Measurements from ENCODE around the gene RAPGEF5. TPM values are rescaled to one million over a fixed set of nuclear protein-coding genes. Genes with fewer than 3 reads are reported as not detected.
A peak's percentile ranks its signal among the peaks of the same experiment; 100 is the strongest.

The RAPGEF5 gene
- total RNA-seq, 1 experiment from 2014 or later, result 0.84 TPM

DNA sequence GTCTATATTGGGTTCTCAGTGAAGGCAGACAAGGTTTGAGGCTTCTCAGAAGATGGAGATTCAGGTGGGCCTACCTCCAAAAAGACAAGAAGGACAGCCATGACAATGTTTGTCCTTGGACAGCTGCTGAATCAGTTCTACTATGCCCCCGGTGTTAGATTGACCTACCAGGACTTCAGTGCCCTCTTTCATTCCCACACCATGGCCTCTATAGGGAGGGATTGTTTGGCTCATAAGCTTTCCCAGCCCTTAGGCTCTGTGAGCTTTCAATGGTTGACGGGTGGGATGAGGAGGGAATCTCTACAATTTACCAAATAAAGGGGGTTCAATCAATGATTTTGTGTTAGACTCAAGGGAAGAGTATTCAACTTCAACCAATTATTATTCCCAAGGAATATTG, 23.4 kb upstream of the RAPGEF5 start:
- no peak for DNase-seq (ENCODE audit: low read depth)

- DNase-seq (ENCODE audit: low read depth), result no peak
These were observed 21.4 kb upstream of the RAPGEF5 start for GRCh38 chr7:22378199-22378980.

GRCh38 chr7:22377703-22378102, 20.7 kb upstream of the RAPGEF5 start:
- no peak for DNase-seq (ENCODE audit: low read depth)

DNA sequence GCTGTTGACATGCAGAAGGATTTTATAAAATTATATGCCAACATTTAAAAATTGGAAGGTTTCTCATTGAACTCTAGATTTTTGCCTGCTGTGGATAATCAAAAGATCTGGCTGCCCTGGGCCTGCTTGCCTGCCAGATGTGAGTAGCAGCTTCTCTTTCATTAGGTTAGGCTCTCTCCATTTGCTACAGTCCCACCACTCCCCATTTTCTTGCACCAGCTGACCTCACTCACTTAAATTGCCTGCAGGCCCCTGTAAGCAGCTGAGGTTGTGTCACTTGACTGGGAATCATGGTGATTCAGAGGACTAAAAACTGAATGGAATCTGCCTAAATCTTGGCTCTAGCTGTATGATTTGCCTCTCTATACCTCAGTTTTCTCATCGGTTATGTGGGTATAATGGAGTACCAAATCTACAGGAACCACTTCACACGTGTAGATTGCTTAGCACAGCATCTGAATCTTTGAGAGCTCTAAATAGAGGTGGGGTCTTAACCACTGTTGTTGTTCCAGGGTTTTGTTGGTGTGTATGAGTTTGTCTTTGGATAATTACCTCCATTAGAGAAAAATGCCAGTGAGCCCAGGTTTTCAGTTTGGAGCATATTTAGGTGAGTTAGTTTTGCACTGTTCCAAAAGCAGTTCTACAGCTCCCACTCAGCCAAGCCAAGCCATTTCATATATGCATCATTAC, 18.6 kb upstream of the RAPGEF5 start:
- no peak for DNase-seq (ENCODE audit: low read depth)

GRCh38 chr7:22373911-22374310, 17.0 kb upstream of the RAPGEF5 start:
- DNase-seq (ENCODE audit: low read depth), result no peak

DNA sequence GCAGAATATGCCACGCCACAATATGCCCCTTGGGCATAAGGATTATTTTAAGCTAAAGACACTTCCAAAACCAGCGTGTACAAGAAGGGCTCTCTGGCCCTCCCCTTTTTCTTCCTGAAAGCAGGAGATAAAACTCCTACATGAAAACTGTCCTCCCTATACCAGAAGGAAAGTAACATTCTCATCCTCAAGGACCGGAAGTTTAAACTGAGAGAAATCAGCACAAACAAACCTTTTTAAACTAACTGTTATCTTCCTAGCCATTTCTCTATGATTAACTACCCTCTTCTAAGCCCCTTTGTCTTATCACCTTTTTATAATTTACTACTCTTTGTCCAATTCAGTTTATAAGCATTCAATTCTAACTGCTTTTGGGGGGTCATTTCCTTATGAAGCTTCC, 16.4 kb upstream of the RAPGEF5 start:
- no peak for DNase-seq (ENCODE audit: low read depth)

DNA sequence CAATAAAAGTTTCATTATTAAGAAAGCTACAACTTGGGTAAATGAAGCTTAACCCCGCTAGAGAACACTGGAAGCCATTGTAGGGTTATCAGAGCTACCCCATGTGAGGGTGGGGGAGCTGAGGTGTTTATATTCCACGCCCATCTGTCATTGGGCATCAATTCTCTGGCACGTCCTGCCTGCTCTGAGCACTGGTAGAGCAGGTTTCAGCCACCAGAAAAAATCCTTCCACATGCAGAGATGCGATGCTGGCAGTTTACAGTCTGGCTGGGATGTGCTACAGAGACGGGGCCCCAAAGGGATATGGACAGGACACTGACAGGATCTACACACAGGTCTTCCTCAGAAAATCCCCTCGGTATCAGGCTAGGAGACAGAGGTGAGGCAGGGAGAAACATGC, 15.9 kb upstream of the RAPGEF5 start:
- no peak for DNase-seq (ENCODE audit: low read depth)

DNA sequence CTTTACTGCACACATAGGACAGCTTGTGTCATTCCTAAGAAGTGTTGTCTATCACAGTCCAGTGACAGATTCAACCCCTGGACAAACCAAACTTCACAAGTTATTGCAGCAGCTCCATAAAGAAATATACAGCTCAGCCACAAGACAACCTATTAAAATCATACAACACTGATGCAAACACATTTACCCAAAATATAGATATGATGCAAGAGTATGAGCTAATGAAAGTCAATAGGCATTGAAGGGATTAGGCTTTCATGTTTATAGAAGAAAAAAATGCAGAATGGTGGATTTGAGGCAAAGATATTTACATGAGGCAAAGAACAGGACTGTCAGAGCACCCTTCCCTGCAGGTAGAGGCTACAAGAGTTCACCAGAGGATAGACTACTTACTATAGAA, 14.9 kb upstream of the RAPGEF5 start:
- no peak for DNase-seq (ENCODE audit: low read depth)

- DNase-seq (ENCODE audit: low read depth), result no peak
These were observed 7.9 kb upstream of the RAPGEF5 start for GRCh38 chr7:22364900-22365299.

- DNase-seq (ENCODE audit: low read depth), result no peak
These were observed 6.9 kb upstream of the RAPGEF5 start for GRCh38 chr7:22363756-22364422.

DNA sequence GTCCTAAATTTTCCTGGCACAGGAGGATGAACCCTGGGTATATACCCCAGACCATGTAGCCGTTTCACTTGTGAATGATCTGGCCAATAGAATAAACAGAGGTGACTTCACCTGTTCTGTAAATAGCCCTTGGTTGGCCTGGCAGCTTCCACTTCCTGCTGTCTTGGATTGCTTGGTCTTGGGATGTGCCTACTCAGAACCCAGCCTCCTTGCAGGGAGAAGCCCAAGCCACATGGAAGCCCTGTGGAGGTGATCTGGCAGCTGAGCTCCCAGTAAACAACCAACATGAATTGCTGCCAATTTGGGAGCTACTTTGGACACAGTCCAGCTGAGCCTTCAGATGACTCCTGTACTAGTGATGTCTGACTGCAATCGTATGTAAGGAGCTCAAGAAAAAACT, 4.8 kb upstream of the RAPGEF5 start:
- DNase-seq (ENCODE audit: low read depth), result peak; percentile 56

GRCh38 chr7:22361320-22361719, 4.4 kb upstream of the RAPGEF5 start:
- no peak for DNase-seq (ENCODE audit: low read depth)

GRCh38 chr7:22358820-22359697, 2.1 kb upstream of the RAPGEF5 start:
- DNase-seq (ENCODE audit: low read depth), result no peak

GRCh38 chr7:22357311-22358175, 589 bp upstream of the RAPGEF5 start:
- DNase-seq (ENCODE audit: low read depth), result peak; percentile 37

GRCh38 chr7:22356010-22356691, 803 bp downstream of the RAPGEF5 start:
- DNase-seq (ENCODE audit: low read depth), result no peak

- DNase-seq (ENCODE audit: low read depth), result no peak
These were observed 1.3 kb downstream of the RAPGEF5 start for GRCh38 chr7:22355620-22356009.

GRCh38 chr7:22354462-22354861, 2.5 kb downstream of the RAPGEF5 start:
- DNase-seq (ENCODE audit: low read depth), result no peak

DNA sequence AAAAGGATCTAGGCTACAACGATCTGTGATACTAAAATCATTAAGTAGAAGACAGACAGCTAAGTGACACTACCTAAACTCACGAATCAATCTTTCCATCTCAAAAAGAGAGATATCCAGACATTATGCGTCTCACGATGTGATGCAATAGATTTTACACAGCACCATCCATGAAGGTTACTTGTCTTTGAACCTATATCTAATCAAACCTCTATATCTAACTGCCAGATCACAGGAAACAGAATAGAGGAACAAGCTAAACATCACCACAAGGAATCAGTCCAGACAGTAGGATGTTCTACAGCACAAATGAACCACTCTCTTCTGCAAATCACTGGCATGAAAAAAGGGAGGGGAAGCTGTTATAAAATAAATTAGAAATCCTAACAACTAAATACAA, 4.1 kb downstream of the RAPGEF5 start:
- no peak for DNase-seq (ENCODE audit: low read depth)

- DNase-seq (ENCODE audit: low read depth), result peak; percentile 31
These were observed 5.1 kb downstream of the RAPGEF5 start for GRCh38 chr7:22351878-22352277.

GRCh38 chr7:22351329-22351692, 5.6 kb downstream of the RAPGEF5 start:
- DNase-seq (ENCODE audit: low read depth), result no peak
